Breast epithelium (tissue), 3 donors: ENCODE data around the gene UTP15.

Experiments
- CTCF ChIP-seq, 3 donors: fragments of 450-650 bp; IDR thresholded peaks; one replicate each; pipeline ENCODE4 v1.5.1; 2016 to 2017; ENCODE audit warnings: antibody characterized with exemption in 3 of 3, mild to moderate bottlenecking in 3 of 3, moderate library complexity in 3 of 3
- POLR2A ChIP-seq: fragments of 450-650 bp; IDR thresholded peaks from one replicate; pipeline ENCODE4 v1.6.1; 2016; ENCODE audit warnings: antibody characterized with exemption, mild to moderate bottlenecking, moderate library complexity
- POLR2AphosphoS5 ChIP-seq, 3 donors: sonication (generic); formaldehyde crosslinking; IDR thresholded peaks; one replicate each; pipeline ENCODE4 v1.6.1; 2017; ENCODE audit warnings: antibody characterized with exemption in 3 of 3

- TF ChIP-seq CTCF (IDR thresholded peaks at IDR 0.05) = no peak
- no peak for TF ChIP-seq POLR2A
- TF ChIP-seq POLR2AphosphoS5 (IDR thresholded peaks at IDR 0.05) = no peak
These were observed 61.3 kb downstream of the UTP15 start for GRCh38 chr5:73626814-73627313.
